Measurements from ENCODE around the gene RNF25. TPM values are rescaled to one million over a fixed set of nuclear protein-coding genes. Genes with fewer than 3 reads are reported as not detected.

The RNF25 gene
- 32.1 and 42.0 TPM in 2 replicates for total RNA-seq (2014; rRNA removed; shearing (Covaris generic))
- 28.9 and 29.4 TPM in 2 replicates for polyA plus RNA-seq (2015; cell fraction: cytosol; rRNA removed)
- polyA plus RNA-seq (2015; cell fraction: nucleus; rRNA removed) = 35.0 and 36.5 TPM in 2 replicates

- in situ Hi-C loops (cut with HindIII; ENCODE audit: low pct_unique_long_range_greater_than_20kb, low sequenced_read_pairs) = no loop called here
- peak; percentile 90 for DNase-seq (ENCODE audit: low read depth, low spot score)
These were observed at the start of gene RNF25, which contains the start of gene STK36 for GRCh38 chr2:218671654-218672566. Gene RNF25 (minus strand): TSS chr2:218672002. CDS start chr2:218671970, 32 bp downstream. Gene STK36 (plus strand): TSS chr2:218672086. CDS start chr2:218672830, 744 bp downstream.

DNA sequence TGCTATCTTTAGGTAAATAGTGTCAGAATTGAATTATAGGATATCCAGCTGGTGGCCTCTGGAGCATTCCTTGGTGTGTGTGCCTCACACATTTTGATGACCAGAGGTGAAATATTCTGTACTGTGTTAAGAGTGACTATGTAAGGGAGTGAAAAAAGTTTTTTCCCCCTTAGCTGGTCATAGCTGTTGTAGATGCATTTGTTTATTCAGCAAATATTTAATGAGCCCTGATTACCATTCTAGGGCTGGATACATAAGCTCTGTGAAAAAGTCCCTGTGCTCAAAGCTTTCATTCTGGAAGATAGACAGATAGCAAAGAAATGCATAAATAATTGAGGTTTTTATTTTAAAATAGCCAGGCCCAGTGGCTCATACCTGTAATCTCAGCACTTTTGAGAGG is 49.7 kb upstream of the RNF25 start:
- DNase-seq (ENCODE audit: low read depth, low spot score) = no peak
- in situ Hi-C loops (cut with HindIII; ENCODE audit: low pct_unique_long_range_greater_than_20kb, low sequenced_read_pairs) = no loop called here

GRCh38 chr2:218720048-218721041 is 48.5 kb upstream of the RNF25 start:
- peak; percentile 25 for DNase-seq (ENCODE audit: low read depth, low spot score)
- in situ Hi-C loops (cut with HindIII; ENCODE audit: low pct_unique_long_range_greater_than_20kb, low sequenced_read_pairs) = no loop called here

GRCh38 chr2:218719457-218719856 is 47.7 kb upstream of the RNF25 start:
- peak; percentile 18 for DNase-seq (ENCODE audit: low read depth, low spot score)
- in situ Hi-C loops (cut with HindIII; ENCODE audit: low pct_unique_long_range_greater_than_20kb, low sequenced_read_pairs) = no loop called here

GRCh38 chr2:218718058-218718457 is 46.3 kb upstream of the RNF25 start:
- no peak for DNase-seq (ENCODE audit: low read depth, low spot score)
- in situ Hi-C loops (cut with HindIII; ENCODE audit: low pct_unique_long_range_greater_than_20kb, low sequenced_read_pairs) = no loop called here

GRCh38 chr2:218717262-218717661 is 45.5 kb upstream of the RNF25 start:
- DNase-seq (ENCODE audit: low read depth, low spot score) = no peak
- in situ Hi-C loops (cut with HindIII; ENCODE audit: low pct_unique_long_range_greater_than_20kb, low sequenced_read_pairs) = no loop called here

DNA sequence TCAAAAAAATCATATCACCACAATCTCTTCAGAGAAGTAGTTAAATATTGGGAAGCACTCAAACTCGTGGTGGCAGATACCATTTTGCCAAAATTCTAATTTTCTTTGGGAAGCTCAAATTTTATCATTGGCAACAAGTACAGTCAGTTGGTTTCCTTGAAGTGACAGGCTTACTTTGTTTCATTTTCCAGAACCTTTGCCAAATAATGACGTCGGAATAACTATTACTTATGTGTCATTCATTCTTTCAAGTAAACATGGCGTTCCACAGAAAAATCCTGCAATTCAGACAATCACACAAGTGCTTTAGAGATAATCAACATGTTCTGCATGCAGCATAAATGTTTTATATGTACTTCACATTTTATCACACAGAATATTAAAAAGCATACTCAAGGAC is 44.3 kb upstream of the RNF25 start:
- in situ Hi-C loops (cut with HindIII; ENCODE audit: low pct_unique_long_range_greater_than_20kb, low sequenced_read_pairs) = no loop called here
- DNase-seq (ENCODE audit: low read depth, low spot score) = no peak

DNA sequence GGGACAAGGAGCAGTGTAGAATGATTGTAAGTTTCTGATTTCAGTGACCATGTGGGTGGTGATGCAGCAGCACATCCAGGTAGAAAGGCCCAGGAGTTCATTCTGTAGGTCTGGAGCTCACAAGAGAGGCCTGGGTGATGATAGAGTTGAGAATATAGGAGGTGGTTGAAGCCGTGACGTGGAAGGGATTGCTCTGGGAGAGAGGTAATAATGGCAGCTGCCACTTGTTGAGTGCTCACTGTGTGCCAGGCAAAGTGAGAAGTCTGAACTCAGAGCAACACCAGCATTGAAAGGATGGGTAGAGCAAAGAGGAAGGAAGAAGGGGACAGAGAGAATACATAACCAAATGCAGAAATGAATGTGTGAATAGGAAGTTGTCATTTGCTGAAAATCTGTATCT is 42.1 kb upstream of the RNF25 start:
- in situ Hi-C loops (cut with HindIII; ENCODE audit: low pct_unique_long_range_greater_than_20kb, low sequenced_read_pairs) = no loop called here

GRCh38 chr2:218711550-218711929 is 39.7 kb upstream of the RNF25 start:
- in situ Hi-C loops (cut with HindIII; ENCODE audit: low pct_unique_long_range_greater_than_20kb, low sequenced_read_pairs) = no loop called here
- DNase-seq (ENCODE audit: low read depth, low spot score) = peak; percentile 7

More for the DNA sequence above, 42.1 kb upstream of the RNF25 start:
- DNase-seq (ENCODE audit: low read depth, low spot score) = no peak

DNA sequence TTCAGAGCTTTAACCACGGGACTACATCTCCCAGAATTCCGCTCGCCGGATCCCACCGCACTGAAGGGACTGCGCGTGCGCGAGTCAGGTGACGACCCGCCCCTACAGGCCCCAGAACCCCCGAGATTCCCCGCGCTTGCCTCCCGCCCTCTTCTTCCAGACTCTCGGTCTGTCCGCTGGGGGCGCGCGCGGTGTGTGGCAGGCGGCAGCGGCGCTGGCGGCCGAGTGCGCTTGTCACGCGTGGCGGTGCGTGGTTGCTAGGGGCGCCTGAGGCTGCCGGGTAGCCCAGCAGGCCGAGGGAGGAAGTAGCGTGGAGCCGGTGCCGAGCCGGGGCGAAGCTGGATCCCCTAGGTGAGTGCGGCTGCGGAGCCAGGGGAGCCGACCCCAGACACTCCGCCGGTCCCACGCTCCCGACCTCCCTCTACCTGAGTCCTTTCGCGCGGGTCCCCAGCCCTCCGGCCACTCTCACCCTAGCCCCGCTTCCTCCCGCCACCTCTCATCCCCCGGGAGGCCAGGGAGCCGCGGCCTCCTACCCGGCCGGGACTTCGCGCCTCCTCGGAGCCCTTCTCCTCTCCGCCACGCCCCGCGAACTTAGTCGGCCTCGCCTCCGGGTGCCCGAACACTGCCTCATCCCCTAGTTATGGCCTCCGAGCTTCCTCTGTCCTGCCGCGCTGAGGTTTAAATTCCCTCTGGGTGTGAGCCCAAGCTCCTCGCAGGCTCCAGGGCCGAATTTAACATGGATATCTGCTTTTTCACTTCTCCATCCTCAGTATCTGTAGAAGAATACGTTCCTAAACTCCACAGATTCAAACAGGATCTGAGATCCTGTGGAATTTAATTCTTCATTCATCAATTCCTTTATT is 39.1 kb upstream of the RNF25 start, which contains the start of gene TTLL4:
Gene TTLL4, plus strand, starts transcription at position 149 of the 863 bp plus-strand sequence. CDS start 26,842 bp downstream, outside the sequence.
- in situ Hi-C loops (cut with HindIII; ENCODE audit: low pct_unique_long_range_greater_than_20kb, low sequenced_read_pairs) = no loop called here
- peak; percentile 96 for DNase-seq (ENCODE audit: low read depth, low spot score)

DNA sequence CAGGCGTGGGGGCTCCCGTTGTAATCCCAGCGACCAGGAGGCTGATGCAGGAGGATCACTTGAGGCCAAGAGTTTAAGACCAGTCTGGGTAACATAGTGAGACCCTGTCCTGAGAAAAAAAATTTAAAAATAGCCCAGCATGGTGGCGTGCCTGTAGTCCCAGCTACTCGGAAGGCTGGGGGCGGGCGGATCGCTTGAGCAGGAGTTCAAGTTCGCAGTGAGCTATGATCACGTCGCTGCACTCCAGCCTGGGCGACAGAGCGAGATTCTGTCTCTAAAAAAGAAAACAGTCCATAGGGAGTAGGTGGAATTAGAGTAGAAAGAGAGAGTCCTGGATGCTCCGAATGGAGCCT is 38.5 kb upstream of the RNF25 start:
- in situ Hi-C loops (cut with HindIII; ENCODE audit: low pct_unique_long_range_greater_than_20kb, low sequenced_read_pairs) = no loop called here
- DNase-seq (ENCODE audit: low read depth, low spot score) = no peak

DNA sequence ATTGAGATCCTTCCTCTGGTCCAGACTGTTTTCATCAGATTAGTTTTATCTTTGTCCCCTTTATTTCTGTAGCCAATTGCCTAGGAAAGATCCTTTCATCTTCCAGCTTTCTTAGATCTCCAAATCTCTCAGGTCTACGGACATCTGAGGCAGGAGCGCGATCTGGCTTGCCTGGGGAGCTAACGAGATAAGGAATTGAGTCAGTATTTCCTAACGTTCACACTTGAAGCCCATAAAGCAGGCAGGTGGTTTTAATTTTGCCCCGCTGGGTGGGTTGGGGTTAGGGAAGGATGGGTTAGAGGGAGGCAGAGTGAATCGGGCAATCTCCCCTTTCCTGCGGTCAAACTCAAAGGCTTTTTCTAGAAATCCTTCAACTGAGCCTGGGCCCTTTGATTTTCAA is 38.1 kb upstream of the RNF25 start:
- no peak for DNase-seq (ENCODE audit: low read depth, low spot score)
- in situ Hi-C loops (cut with HindIII; ENCODE audit: low pct_unique_long_range_greater_than_20kb, low sequenced_read_pairs) = no loop called here

DNA sequence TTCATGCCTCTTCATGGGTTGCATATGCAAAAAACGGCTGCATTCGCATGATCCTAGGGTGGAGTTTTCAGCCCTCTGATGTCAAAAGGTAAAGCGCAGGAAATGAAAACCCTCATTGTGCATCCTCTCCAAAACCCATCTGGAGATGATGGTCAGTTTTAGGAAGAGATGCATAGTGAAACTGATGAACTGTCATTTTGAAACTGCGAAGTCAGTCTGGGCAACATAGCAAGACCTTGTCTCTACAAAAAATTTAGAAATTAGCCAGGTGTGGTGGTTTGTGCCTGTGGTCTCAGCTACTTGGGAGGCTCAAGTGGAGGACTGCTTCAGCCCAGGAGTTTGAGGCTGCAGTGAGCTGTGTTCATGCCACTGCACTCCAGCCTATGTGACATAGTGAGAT is 36.3 kb upstream of the RNF25 start:
- no peak for DNase-seq (ENCODE audit: low read depth, low spot score)
- in situ Hi-C loops (cut with HindIII; ENCODE audit: low pct_unique_long_range_greater_than_20kb, low sequenced_read_pairs) = no loop called here

DNA sequence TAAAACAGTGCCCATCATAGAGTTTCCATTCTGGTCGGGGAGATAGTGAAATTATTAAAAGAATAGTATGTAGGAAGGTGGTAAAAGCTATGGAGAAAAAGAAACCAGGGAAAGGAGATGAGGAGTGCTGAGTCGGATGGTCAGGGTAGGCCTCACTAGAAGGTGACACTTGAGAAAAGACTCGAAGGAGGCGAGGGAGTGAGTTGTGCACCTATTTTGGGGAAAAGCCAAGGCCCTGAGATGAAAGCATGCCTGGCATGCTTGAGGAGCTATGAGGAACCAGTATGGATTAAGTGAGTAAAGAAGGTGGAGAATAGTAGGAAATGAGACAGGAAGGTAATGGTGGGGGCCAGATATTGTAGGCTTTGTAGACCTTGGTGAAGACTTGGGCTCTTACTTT is 31.5 kb upstream of the RNF25 start:
- no peak for DNase-seq (ENCODE audit: low read depth, low spot score)
- in situ Hi-C loops (cut with HindIII; ENCODE audit: low pct_unique_long_range_greater_than_20kb, low sequenced_read_pairs) = no loop called here

- peak; percentile 21 for DNase-seq (ENCODE audit: low read depth, low spot score)
- in situ Hi-C loops (cut with HindIII; ENCODE audit: low pct_unique_long_range_greater_than_20kb, low sequenced_read_pairs) = no loop called here
These were observed 30.0 kb upstream of the RNF25 start for GRCh38 chr2:218701806-218702205.

GRCh38 chr2:218698885-218699284 is 27.1 kb upstream of the RNF25 start:
- in situ Hi-C loops (cut with HindIII; ENCODE audit: low pct_unique_long_range_greater_than_20kb, low sequenced_read_pairs) = no loop called here
- peak; percentile 12 for DNase-seq (ENCODE audit: low read depth, low spot score)

All from SK-MEL-5 (cell line).